T-cell (primary cell): Measurements from ENCODE around the gene CD207. TPM values are rescaled to one million over a fixed set of nuclear protein-coding genes. Genes with fewer than 3 reads are reported as not detected.
"Not testable (repeated sequence)": the region's sequence is repeated elsewhere in the genome, so short reads cannot be mapped to it uniquely, and the experiment has no call there.

Experiments used
- ATAC-seq, 4 experiments: fragments of 200-7000 bp in 3 of 4; fragments of 150-1000 bp in 1 of 4; cut with Tn5 transposase; replicated peaks in 1 of 4; 1 replicate in 3 of 4; 2 replicates in 1 of 4; pipeline ENCODE4 v1.10.0; 2021; ENCODE audit warnings: moderate library complexity in 3 of 4, mild to moderate bottlenecking in 2 of 4, moderate number of reproducible peaks in 1 of 4
- CTCF ChIA-PET, 2 donors: fragments of 300-600 bp; sonication (Branson Sonifier 250); formaldehyde crosslinking; loops; one replicate each; lab custom pipeline; 2022; ENCODE audit warnings: antibody characterized with exemption in 2 of 2; lab: Charles Lee
- POLR2A ChIA-PET, 2 donors: fragments of 300-600 bp; sonication (Branson Sonifier 250); formaldehyde crosslinking; loops; one replicate each; lab custom pipeline; 2022; ENCODE audit warnings: antibody characterized with exemption in 2 of 2; lab: Charles Lee
- DNase-seq, 35 experiments: peaks; one replicate each; pipeline versions ENCODE4 v3.0.0 to v3.0.0-alpha.2; 2013 to 2023
- H3K27ac ChIP-seq: one replicate; pipeline ENCODE4 v1.5.1; 2013; ENCODE audit warnings: low read length
- H3K27me3 ChIP-seq, 2 experiments: replicated peaks in 1 of 2; 1 replicate in 1 of 2; 2 replicates in 1 of 2; pipeline versions ENCODE4 v1.6.1 to v1.7.0; 2013; ENCODE audit warnings: low read length in 1 of 2, mixed read lengths in 1 of 2; ENCODE audit not compliant: control insufficient read depth in 2 of 2, insufficient read depth in 2 of 2; ENCODE audit errors: extremely low read depth in 1 of 2
- H3K36me3 ChIP-seq, 2 donors: 1 replicate in 1 of 2; 2 replicates in 1 of 2; pipeline versions ENCODE4 v1.6.1 to v1.7.0; 2013; ENCODE audit warnings: low read length in 1 of 2; ENCODE audit not compliant: control insufficient read depth in 2 of 2, insufficient read depth in 1 of 2; ENCODE audit errors: extremely low read depth in 1 of 2
- H3K4me1 ChIP-seq, 2 experiments: 1 replicate in 1 of 2; 2 replicates in 1 of 2; pipeline versions ENCODE4 v1.6.1 to v1.7.0; 2013; ENCODE audit warnings: low read length in 2 of 2, mixed read lengths in 1 of 2; ENCODE audit not compliant: insufficient read depth in 2 of 2, control insufficient read depth in 1 of 2; ENCODE audit errors: extremely low read depth in 1 of 2
- H3K4me3 ChIP-seq, 2 donors: 1 replicate in 1 of 2; 2 replicates in 1 of 2; pipeline versions ENCODE4 v1.5.1 to v1.7.0; 2013; ENCODE audit warnings: mild to moderate bottlenecking in 2 of 2, low read length in 1 of 2, moderate library complexity in 1 of 2; ENCODE audit not compliant: control insufficient read depth in 1 of 2; ENCODE audit errors: extremely low read depth in 1 of 2
- H3K9me3 ChIP-seq: 2 replicates; pipeline ENCODE4 v1.7.0; 2013
- H3K27ac Mint-ChIP-seq, 2 donors: one replicate each; pipeline ENCODE4 v1.8.0; 2020 to 2021; ENCODE audit warnings: mild to moderate bottlenecking in 2 of 2, mixed read lengths in 2 of 2
- H3K27me3 Mint-ChIP-seq, 2 donors: one replicate each; pipeline ENCODE4 v1.8.0; 2021 to 2022; ENCODE audit warnings: mixed read lengths in 2 of 2
- H3K36me3 Mint-ChIP-seq: one replicate; pipeline ENCODE4 v1.8.0; 2021; ENCODE audit warnings: mixed read lengths
- H3K4me1 Mint-ChIP-seq, 3 donors: one replicate each; pipeline ENCODE4 v1.8.0; 2020 to 2022; ENCODE audit warnings: mixed read lengths in 3 of 3, mild to moderate bottlenecking in 1 of 3
- H3K4me3 Mint-ChIP-seq, 3 donors: one replicate each; pipeline ENCODE4 v1.8.0; 2020 to 2022; ENCODE audit warnings: mild to moderate bottlenecking in 3 of 3, mixed read lengths in 3 of 3, moderate library complexity in 3 of 3
- H3K9me3 Mint-ChIP-seq, 3 donors: one replicate each; pipeline ENCODE4 v1.8.0; 2020 to 2022; ENCODE audit warnings: mixed read lengths in 3 of 3
- WGBS: methylation state at CpG from one replicate; pipeline ENCODE4 v1.1.5; 2013; ENCODE audit warnings: missing lambda C conversion rate; ENCODE audit not compliant: insufficient coverage; 5-methylcytosine and 5-hydroxymethylcytosine counted together
- total RNA-seq, 35 experiments: library from RNA in 6 of 35; stranded (reverse) in 6 of 35; fragments of 120-200 nt in 1 of 35; gene quantifications; one replicate each; pipeline versions ENCODE4 v1.2.1 to v1.2.4 and lab custom pipeline; 2013 to 2026

CD207 gene
- total RNA-seq, 5 donors from 2014 or later (not counting 1 experiment from before 2014, with no cell fraction given) = not detected

DNA sequence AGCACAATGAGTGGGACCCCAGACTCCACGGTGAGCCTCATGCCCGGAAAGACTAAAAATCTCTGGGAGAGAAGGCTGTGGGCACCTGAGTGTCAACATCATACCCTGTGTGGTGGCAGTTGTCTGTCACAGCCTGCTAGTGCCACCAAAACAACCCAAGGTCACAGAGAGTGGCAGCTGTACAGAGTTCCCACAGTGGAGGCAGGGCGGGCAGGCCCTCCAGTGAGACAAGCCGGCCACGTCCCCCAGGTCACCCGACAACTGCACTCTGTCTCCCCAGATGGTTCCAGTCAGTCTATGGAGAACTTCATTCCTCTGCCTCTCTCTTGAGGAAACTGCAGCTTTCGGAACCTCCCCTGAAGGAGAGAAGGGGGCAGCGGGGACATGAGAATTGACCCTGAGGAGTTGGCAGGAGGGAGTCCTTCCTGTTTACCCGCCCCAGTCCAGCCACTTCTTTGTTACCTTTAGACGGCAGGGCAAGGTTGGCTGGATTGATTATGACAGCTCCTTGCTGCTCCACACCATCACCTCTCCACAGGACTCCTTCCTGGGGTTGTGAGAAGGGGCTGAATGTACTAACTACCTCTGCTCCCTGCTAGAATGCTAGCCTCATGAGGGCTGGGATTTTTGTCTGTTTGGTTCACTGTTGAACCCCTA, 33.9 kb downstream of the CD207 start:
- H3K4me3 ChIP-seq = no peak overlapping the region
- peaks cover 0 to 16% of the 10 kb centered on the region in 2 experiments for H3K27me3 ChIP-seq
- ATAC-seq (no peak), DNase-seq (no peak)
- Mint-ChIP-seq H3K4me3 (no peak overlapping the region), H3K4me1 (no peaks in the 10 kb centered on the region), H3K27ac (no peak overlapping the region), H3K9me3 (peaks cover 0 to 8% (median 2%) of the 10 kb centered on the region in 3 donors), H3K27me3 (peaks cover 17 to 20% of the 10 kb centered on the region in 2 donors), H3K36me3 (no peaks in the 10 kb centered on the region)
- POLR2A ChIA-PET = no interaction called here
- no peaks in the 10 kb centered on the region for H3K36me3 ChIP-seq
- CTCF ChIA-PET = no interaction called here
- H3K9me3 ChIP-seq = no peaks in the 10 kb centered on the region
- H3K27ac ChIP-seq = no peak overlapping the region
- no peaks in the 10 kb centered on the region for H3K4me1 ChIP-seq
- 94% methylated on average over 5 of the region's 10 CpGs for WGBS

DNA sequence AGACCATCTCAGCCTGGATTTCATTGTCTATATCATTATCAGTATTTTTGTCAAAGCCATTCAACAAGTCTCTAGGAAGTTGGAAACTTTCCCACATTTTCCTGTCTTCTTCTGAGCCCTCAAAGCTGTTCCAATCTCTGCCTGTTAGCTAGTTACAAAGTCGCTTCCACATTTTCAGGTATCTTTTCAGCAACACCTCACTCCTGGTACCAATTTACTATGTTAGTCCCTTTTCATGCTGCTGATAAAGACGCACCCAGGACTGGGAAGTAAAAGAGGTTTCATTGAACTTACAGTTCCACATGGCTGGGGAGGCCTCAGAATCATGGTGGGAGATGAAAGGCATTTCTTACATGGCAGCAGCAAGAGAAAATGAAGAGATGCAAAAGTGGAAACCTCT, 35.9 kb downstream of the CD207 start:
- Histone ChIP-seq H3K9me3 (no peaks in the 10 kb centered on the region), H3K27ac (no peak overlapping the region), H3K36me3 (no peaks in the 10 kb centered on the region), H3K27me3 (peaks cover 6 to 17% of the 10 kb centered on the region in 2 experiments), H3K4me1 (no peaks in the 10 kb centered on the region), H3K4me3 (no peak overlapping the region)
- no peaks in the 10 kb centered on the region for H3K4me1 Mint-ChIP-seq
- CTCF ChIA-PET = no interaction called here
- POLR2A ChIA-PET = no interaction called here
- DNase-seq (no peak), ATAC-seq (no peak)
- WGBS = 100% methylated on average over 1 of the region's 2 CpGs
- H3K27ac Mint-ChIP-seq = no peak overlapping the region
- H3K27me3 Mint-ChIP-seq = peaks cover 15 to 21% of the 10 kb centered on the region in 2 donors
- no peaks in the 10 kb centered on the region for H3K36me3 Mint-ChIP-seq
- no peak overlapping the region for H3K4me3 Mint-ChIP-seq
- H3K9me3 Mint-ChIP-seq = peaks cover 0 to 8% (median 2%) of the 10 kb centered on the region in 3 donors

DNA sequence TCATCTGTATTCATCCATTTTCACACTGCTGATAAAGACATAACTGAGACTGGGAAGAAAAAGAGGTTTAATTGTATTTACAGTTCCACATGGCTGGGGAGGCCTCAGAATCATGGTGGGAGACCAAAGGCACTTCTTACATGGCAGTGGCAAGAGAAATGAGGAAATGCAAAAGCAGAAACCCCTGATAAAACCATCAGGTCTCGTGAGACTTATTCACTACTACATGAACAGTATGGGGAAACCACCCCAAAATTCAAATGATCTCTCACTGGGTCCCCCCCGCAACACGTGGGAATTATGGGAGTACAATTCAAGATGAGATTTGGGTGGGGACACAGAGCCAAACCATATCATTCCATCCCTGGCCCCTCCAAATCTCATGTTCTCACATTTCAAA, 37.6 kb downstream of the CD207 start:
- H3K4me3 ChIP-seq, POLR2A ChIA-PET, ATAC-seq, H3K27ac ChIP-seq, H3K4me1 ChIP-seq, DNase-seq, H3K9me3 Mint-ChIP-seq, H3K36me3 ChIP-seq, H3K4me1 Mint-ChIP-seq, H3K27ac Mint-ChIP-seq, H3K4me3 Mint-ChIP-seq, H3K36me3 Mint-ChIP-seq, H3K9me3 ChIP-seq: not testable (repeated sequence)
- peaks cover 22 to 33% of the 10 kb centered on the region in 2 donors for H3K27me3 Mint-ChIP-seq
- no CpG with 5 or more reads among the region's 3 CpGs for WGBS
- CTCF ChIA-PET = interaction anchor here in 1 of 2 donors (0.5 kb wide), 1 partner anchor 29 kb away, joined by 3 read pairs; no protein-coding TSS in a partner anchor
- peaks cover 9 to 16% of the 10 kb centered on the region in 2 experiments for H3K27me3 ChIP-seq

DNA sequence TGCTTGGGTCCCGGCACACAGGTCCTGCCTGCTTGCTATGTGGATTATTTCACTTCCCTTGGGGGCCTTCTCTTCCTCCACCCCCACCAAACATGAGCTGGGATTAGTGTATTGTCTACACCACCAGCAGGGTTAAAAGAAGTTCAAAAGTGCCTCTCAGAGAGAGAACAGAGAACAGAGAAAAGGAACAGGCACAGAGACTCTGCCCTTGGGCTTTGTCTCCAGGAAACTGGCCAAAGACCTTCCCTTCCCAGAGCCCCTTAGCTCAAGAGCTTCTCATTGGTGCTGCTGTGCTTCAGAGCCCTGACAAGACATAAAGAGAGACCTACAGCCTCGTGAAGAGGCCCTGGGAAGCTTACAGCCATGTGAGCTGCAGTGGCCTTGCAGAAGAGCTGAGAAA, 38.1 kb downstream of the CD207 start:
- Histone ChIP-seq H3K9me3 (no peaks in the 10 kb centered on the region), H3K4me3 (no peak overlapping the region), H3K36me3 (no peaks in the 10 kb centered on the region), H3K27ac (no peak overlapping the region), H3K4me1 (no peaks in the 10 kb centered on the region), H3K27me3 (peaks cover 11 to 14% of the 10 kb centered on the region in 2 experiments)
- H3K27ac Mint-ChIP-seq = no peak overlapping the region
- DNase-seq (no peak), ATAC-seq (no peak)
- 0% methylated on average over 1 of the region's 2 CpGs for WGBS
- H3K36me3 Mint-ChIP-seq = no peaks in the 10 kb centered on the region
- H3K9me3 Mint-ChIP-seq = peaks cover 0 to 8% (median 2%) of the 10 kb centered on the region in 3 donors
- no peak overlapping the region for H3K4me3 Mint-ChIP-seq
- ChIA-PET CTCF (interaction anchor here (0.5 to 0.8 kb wide), 3 partner anchors 9 to 145 kb away, joined by 3 read pairs; no protein-coding TSS in a partner anchor), POLR2A (no interaction called here)
- peaks cover 25 to 36% of the 10 kb centered on the region in 2 donors for H3K27me3 Mint-ChIP-seq
- no peaks in the 10 kb centered on the region for H3K4me1 Mint-ChIP-seq

DNA sequence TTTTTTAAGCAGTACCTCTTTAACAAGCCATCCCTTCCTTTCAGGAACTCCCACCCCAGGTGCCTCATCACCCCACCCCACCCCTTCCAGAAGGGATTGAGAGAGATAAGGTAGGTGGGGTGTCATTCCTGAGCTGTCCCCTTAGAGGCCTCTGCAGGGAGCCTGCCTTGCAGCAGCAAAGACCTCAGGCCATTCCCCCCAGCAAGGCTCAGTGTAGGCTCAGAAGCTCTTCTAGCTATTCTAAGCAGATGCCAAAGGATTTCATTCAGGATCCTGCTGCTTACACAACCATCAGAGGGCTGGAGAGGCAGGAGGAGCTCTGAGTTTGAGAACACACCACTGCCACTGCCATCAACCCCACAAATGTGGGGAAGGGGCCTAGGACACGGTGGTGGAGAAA, 39.4 kb downstream of the CD207 start:
- H3K9me3 ChIP-seq = no peaks in the 10 kb centered on the region
- Mint-ChIP-seq H3K4me1 (no peaks in the 10 kb centered on the region), H3K4me3 (no peak overlapping the region), H3K27ac (no peak overlapping the region), H3K27me3 (peaks cover 35 to 45% of the 10 kb centered on the region in 2 donors), H3K9me3 (peaks cover 0 to 8% (median 2%) of the 10 kb centered on the region in 3 donors), H3K36me3 (no peaks in the 10 kb centered on the region)
- no CpG with 5 or more reads among the region's 1 CpG for WGBS
- H3K36me3 ChIP-seq = no peaks in the 10 kb centered on the region
- CTCF ChIA-PET = no interaction called here
- DNase-seq = no peak
- ATAC-seq = no peak
- no peaks in the 10 kb centered on the region for H3K4me1 ChIP-seq
- no peak overlapping the region for H3K27ac ChIP-seq
- H3K27me3 ChIP-seq = peaks cover 11 to 18% of the 10 kb centered on the region in 2 experiments
- H3K4me3 ChIP-seq = no peak overlapping the region
- POLR2A ChIA-PET = no interaction called here

DNA sequence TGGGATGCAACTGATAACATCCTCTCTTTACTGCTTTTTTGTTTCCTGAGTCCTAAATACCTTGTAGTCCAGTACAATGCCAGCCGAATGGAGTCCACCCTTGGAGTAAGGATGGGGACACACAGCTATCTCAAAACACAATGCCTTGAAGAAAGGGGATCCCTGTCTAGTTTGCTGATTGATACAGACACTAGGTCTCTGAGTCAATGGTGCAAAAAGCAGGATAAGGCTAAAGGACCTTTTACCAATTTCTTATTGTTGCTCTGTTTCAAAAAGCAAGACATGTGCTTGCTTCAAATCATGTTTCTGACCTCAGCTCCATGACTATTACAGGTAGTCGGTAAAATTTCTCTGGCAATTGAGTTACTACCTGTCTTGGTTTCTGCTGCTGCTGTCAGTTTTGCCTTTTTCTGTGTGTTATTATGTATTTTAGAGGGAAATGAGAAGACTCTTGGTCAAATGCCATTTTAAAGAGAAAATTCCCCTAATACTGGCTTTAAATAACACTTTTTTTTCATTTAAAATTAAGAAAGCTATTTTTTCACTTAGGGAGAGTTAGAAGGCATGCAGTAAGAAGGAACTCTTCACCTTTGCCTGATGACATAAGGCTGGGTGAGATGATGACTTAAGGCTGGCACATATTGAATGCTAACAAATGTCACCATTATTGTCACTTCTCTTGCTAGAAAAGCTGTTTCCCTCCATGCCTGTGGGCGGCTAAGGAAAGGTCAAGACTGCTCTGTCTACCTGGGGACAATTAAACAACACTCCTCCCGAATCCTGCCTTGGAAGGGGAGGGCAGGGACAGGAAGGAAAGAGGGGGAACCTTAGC, 40.2 kb downstream of the CD207 start:
- H3K4me1 ChIP-seq = peaks cover 0 to under 1% of the 10 kb centered on the region in 2 experiments
- peaks cover 36 to 47% of the 10 kb centered on the region in 2 donors for H3K27me3 Mint-ChIP-seq
- no peak overlapping the region for H3K4me3 ChIP-seq
- no peaks in the 10 kb centered on the region for H3K36me3 Mint-ChIP-seq
- no peak overlapping the region for H3K27ac Mint-ChIP-seq
- peaks cover 0 to 5% (median 2%) of the 10 kb centered on the region in 3 donors for H3K4me1 Mint-ChIP-seq
- ATAC-seq (no peak), DNase-seq (no peak)
- H3K36me3 ChIP-seq = no peaks in the 10 kb centered on the region
- no peak overlapping the region for H3K4me3 Mint-ChIP-seq
- ChIA-PET CTCF (no interaction called here), POLR2A (no interaction called here)
- no CpG with 5 or more reads among the region's 4 CpGs for WGBS
- H3K27ac ChIP-seq = no peak overlapping the region
- H3K9me3 ChIP-seq = no peaks in the 10 kb centered on the region
- H3K27me3 ChIP-seq = peaks cover 14 to 22% of the 10 kb centered on the region in 2 experiments
- peaks cover 0 to 8% (median 2%) of the 10 kb centered on the region in 3 donors for H3K9me3 Mint-ChIP-seq
